GM19240 (cell line): ENCODE results near the gene MDK.

Source experiments
- DNase-seq: peaks from one replicate; pipeline ENCODE4 v3.0.0; 2011; ENCODE audit warnings: low spot score; ENCODE audit not compliant: insufficient read length

The MDK gene

GRCh38 chr11:46347637-46348311 lies 33.7 kb upstream of the MDK start:
- DNase-seq, result no peak

DNA sequence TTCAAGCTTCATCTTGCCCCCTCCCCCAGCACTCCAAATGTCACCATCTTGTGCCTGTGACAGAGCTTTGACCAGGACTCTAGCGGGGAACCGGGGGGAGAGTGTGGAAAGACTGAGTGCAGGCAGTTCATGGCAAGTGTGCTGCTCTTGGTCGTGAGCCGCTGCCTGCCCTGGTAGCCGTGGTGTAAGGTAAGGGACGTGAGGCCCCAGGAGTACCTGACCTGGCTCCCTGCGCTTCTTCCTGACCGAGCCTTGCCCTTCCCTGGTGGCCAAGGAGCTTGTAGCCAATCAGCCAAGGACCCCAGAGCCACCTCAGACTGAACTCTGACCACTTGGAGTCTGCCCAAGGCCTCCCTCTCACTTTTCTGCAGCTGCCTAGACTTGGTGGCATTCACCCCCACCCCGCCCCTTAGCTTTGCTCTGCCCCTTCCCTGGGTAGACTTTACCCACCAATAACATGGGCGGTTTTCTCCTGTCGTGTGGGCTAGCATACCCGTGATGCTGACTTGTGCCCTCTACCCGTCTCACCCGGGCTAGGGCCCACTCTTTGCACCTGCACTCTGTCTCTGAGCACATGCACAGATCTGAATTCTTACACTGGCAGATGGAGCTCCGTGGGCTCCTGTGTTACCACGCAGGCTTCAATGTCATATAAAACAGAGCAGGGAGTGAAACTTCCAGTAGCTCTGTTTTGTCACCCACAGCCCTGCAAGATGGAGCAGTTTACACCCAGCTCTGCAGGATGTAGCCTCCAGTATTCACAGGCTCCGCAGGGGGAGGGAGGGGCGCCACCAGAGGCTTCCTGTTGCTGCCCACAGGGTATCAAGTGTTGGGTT lies 32.7 kb upstream of the MDK start:
- DNase-seq, result no peak

- no peak for DNase-seq
Observed at GRCh38 chr11:46350695-46351094, 30.8 kb upstream of the MDK start.

DNA sequence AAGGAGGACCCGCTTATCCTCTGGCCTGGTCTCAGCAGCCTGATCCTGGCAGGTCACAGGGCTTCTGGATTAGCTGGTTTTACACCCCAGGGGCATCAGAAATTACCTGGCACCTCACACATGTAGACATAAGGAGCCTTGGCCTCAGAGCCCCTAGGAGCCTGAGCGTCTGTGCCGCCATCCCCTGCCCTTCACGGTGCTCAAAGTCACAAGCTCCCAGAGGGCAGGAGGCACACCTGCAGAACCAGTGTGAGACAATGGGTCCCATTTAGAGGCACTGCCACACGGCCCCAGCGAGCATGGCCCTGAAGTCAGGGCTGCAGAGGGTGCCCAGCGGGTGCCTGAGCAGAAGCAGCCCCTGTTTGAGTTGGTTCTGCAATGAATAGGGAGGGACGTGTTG lies 30.3 kb upstream of the MDK start:
- no peak for DNase-seq

DNA sequence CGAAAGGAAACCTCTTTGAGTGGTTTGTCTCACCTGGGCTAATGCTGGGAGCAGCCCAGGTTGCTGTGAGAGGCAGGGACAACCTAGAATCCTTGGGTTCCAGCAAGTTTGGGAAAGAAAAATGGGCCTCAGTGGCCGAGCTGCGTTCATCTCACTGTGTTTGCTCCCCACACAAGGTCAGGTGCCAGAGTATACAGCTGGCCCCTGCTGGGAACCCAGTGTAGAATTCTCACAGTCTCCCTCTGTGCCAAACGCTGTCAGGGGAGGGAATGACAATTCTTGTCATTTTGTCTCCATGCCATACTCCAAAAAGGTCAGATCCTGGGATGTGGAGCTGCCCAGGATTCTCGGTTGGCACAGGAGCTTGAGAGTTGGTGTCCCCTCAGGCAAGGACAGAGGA lies 29.9 kb upstream of the MDK start:
- DNase-seq, result no peak

GRCh38 chr11:46352063-46352841 lies 29.2 kb upstream of the MDK start:
- DNase-seq, result no peak

DNA sequence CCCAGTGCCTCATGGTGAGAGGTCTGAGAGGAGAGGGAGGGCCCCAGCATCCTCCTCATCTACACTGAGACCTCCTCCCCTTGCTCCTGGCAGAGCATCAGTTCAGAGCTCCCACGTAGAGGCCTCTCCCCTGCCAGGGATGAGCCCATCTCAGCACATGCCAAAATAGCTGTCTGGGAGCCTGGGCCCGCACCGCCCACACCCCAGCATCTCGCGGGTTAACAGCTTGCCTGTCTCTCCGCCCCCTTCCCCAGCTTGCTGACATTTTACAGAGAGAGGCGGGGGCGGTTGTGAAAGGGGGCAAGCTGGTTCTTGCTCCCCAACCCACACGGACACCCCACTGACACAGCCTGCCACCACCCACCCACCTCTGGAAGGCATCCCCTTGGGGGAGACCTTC lies 27.8 kb upstream of the MDK start:
- DNase-seq, result no peak

- no peak for DNase-seq
Observed at GRCh38 chr11:46356924-46357482, 24.5 kb upstream of the MDK start.

- DNase-seq, result no peak
Observed at GRCh38 chr11:46357483-46357936, 24.0 kb upstream of the MDK start.

DNA sequence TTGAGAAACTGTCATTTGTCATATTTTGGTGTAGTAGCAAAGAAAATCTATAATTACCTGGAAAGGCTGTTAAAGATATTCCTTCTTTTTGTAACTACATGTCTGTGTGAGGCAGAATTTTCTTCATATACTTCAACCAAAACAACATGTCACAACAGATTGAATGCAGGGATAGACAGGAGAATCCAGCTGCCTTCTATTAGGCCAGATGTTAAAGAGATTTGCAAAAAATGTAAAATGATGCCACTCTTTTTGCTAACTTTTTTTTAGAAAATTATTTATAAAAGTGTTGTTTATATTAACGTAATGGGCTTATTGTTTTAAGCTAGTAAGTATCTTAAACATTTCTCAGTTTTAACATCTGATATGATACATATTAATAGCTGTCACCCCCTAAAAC lies 21.5 kb upstream of the MDK start:
- no peak for DNase-seq

GRCh38 chr11:46360878-46361277 lies 20.6 kb upstream of the MDK start:
- DNase-seq, result no peak

DNA sequence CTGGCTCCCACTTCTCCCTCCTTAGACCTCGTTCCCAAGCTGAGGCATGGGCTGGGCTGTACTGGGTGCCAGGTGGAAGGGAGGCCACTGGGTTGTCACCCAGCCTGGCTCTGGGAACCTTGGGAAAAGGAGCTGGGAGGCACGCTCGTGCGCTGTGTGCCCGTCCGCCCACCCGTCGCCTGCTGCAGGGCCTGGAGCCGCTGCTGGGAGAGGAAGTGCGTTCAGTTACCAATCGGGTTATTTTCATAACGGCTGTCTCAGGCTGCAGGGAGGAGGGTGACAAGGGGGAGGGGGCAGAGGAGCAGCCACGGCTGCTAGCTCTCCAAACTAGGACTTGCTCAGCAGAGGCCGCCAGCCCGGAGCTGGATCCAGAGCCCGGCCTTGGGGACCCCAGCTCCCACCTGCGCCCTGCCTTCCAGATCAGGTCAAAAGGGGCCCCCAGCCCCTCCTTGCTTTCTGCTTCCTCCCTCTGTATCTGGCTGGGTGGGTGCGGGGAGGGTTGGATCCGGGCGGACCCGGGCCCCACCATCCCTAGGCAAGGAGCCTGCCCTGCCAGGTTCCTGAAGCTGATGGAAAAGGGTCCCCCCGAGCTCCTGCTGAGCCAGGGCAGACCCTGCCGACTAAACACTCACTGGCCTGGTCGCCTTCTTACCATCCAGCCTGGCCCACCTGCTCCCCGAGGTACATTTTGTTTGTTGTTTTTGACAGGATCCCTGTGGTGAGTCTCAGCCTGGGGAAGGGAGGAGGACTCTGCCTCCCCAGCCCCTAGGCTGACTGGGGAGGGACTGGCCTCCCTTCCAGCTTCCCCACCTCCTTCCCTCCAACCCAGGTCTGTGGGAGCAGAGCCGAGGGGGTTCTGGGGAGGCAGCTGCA lies 19.9 kb upstream of the MDK start:
- peak; percentile 97 for DNase-seq

DNA sequence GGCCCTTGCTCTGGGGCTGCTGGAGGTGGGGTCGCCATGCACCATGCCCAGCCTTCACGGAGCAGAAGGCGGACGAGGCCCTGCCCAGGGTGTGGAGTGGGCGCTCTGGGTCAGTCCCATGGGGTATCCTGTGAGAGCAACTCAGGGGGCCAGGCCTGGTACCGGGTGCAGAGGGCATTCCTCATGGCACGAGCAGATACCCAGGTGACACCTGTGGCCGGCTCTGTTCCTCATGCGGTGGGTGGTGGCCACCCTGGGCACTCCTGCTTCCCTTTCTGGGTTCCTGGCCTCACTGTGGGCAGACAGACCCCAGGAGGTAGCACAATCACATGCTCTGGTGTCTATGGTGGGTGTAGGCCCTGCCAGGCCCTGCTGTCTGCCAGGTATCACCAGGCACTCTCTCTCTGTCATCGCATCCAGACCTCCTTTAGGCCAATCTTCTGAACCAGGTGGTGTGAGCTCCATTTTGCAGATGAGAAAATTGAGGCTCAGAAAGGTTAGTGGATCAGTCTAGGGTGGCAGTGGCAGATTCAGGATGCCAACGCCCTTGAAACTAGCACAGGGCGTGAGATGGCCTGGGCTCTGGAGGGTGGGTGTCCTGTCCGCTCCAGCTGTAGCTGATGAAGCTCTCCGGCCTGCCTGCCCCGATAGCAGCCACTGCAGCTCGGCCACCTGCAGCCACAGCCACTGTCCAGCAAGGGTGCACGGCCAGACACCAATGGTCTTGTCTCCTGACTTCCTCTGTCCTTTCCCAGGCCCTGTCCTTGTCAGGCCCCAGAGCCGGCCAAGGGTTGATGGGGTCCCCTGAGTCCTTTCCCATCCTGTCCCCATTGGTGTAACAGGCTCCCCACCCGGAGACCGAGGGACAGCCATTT lies 19.1 kb upstream of the MDK start:
- no peak for DNase-seq

- no peak for DNase-seq
Observed at GRCh38 chr11:46363031-46363407, 18.4 kb upstream of the MDK start.

DNA sequence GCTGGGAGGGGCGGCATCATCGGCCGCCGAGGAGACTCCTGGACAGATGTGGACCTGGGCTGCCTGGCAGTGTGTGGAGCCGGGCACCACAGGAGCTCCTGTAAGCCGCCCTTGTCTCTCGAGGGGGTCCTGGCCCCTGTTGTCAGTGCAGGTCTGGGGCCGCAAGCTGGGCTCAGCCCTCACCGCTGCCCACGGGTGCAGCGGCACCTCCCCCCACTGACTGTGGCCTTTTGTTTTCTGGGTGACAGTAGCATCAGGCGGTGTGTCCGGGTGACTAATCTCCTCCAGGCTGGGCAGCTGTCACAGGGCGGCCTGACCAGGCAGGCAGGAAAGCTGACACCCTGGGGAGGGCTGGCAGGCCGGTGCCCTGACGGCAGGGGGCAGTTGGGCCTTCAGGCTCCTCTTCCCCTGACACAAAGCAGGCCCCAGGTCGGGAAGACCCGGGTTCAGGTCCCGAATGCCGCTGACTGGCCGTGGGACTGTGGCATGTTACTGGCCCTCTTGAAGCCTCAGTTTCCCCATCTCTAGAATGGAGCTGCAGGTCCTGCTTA lies 17.9 kb upstream of the MDK start:
- no peak for DNase-seq

DNA sequence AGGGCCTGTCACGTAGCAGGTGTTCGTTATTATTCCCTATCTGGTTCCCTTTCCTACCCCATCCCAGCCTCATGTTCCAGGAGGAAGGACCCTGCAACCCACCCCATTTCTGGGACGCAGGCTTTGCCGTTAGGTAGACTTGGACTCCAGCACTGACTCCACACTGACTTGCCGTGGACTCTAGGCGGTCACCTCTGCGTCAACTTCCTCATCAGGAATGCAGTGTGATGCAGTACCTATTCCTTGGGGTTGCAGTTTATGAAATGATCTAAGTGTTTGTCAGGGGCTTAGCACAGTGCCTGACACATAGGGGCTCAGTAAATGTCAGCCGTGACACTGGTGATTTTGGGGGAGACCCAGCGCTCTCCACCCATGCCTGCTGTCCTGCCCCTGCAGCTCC lies 17.4 kb upstream of the MDK start:
- no peak for DNase-seq

GRCh38 chr11:46364791-46365190 lies 16.7 kb upstream of the MDK start:
- DNase-seq, result no peak

GRCh38 chr11:46366260-46366659 lies 15.2 kb upstream of the MDK start:
- no peak for DNase-seq

DNA sequence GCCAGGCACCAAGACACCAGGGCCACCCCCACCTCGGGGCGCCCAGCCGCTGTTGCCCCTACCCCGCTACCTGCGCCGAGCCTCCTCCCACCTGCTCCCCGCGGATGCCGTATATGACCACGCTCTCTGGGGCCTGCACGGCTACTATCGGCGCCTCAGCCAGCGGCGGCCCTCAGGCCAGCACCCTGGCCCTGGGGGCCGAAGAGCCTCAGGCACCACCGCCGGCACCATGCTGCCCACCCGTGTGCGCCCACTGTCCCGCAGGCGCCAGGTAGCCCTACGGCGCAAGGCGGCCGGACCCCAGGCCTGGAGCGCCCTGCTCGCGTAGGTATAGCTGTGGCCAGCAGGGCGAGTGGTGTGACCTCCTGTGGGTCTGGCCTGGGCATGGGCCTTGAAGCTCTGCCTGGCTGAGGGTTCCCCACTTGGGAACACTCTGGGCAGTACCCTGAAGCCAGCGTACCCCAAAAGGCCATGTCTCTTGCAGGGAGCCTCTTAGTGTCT lies 14.8 kb upstream of the MDK start:
- no peak for DNase-seq
